PC-3 (cell line): Measurements from ENCODE around the gene SEMA5A. TPM values are rescaled to one million over a fixed set of nuclear protein-coding genes. Genes with fewer than 3 reads are reported as not detected.

Experiments used
- ATAC-seq: fragments of 200-7000 bp; cut with Tn5 transposase; 2 replicates; pipeline ENCODE4 v1.9.1; 2020; ENCODE audit warnings: mild to moderate bottlenecking, moderate library complexity
- BruUV-seq: library from RNA; stranded (reverse); fragments of 400-500 nt; replicated peaks from 2 replicates; lab custom pipeline; 2021; lab: Mats Ljungman, UMichigan
- CTCF ChIA-PET: fragments of 300-600 bp; sonication (Branson Sonifier 250); formaldehyde crosslinking; loops from one replicate; lab custom pipeline; 2022; ENCODE audit warnings: antibody characterized with exemption; lab: Charles Lee
- POLR2A ChIA-PET: fragments of 300-600 bp; sonication (Branson Sonifier 250); formaldehyde crosslinking; loops from one replicate; lab custom pipeline; 2022; ENCODE audit warnings: antibody characterized with exemption; ENCODE audit not compliant: unreplicated experiment; lab: Charles Lee
- DNase-seq: peaks from one replicate; pipeline ENCODE4 v3.0.0-alpha.2; 2015
- H2AFZ ChIP-seq: fragments of 300-600 bp; sonication (generic); 2 replicates; pipeline ENCODE4 v1.6.0; 2016; ENCODE audit warnings: antibody characterized with exemption, low read length
- H3F3A ChIP-seq: fragments of 300-600 bp; sonication (generic); one replicate; pipeline ENCODE4 v1.6.0; 2017; ENCODE audit warnings: antibody characterized with exemption, low read length, control low read depth, mild to moderate bottlenecking; ENCODE audit not compliant: unreplicated experiment
- H3K27ac ChIP-seq: fragments of 300-600 bp; sonication (generic); 2 replicates; pipeline ENCODE4 v1.5.1; 2016; ENCODE audit warnings: mild to moderate bottlenecking, low read length
- H3K27me3 ChIP-seq: fragments of 300-600 bp; sonication (generic); 2 replicates; pipeline ENCODE4 v1.6.1; 2016; ENCODE audit warnings: low read length, mixed read lengths
- H3K36me3 ChIP-seq: fragments of 300-600 bp; sonication (generic); 2 replicates; pipeline ENCODE4 v1.6.1; 2016; ENCODE audit warnings: low read depth, mixed run types, low read length, mixed read lengths
- H3K4me1 ChIP-seq: fragments of 300-600 bp; sonication (generic); 2 replicates; pipeline ENCODE4 v1.5.1; 2016; ENCODE audit warnings: low read length; ENCODE audit not compliant: insufficient read depth
- H3K4me2 ChIP-seq: fragments of 300-600 bp; sonication (generic); 2 replicates; pipeline ENCODE4 v1.6.0; 2016; ENCODE audit warnings: low read length
- H3K4me3 ChIP-seq: fragments of 300-600 bp; sonication (generic); 2 replicates; pipeline ENCODE4 v1.5.1; 2016; ENCODE audit warnings: mild to moderate bottlenecking, low read length, mixed read lengths
- H3K79me2 ChIP-seq: fragments of 300-600 bp; sonication (generic); 2 replicates; pipeline ENCODE4 v1.6.1; 2017; ENCODE audit warnings: low read length, mixed read lengths
- H3K9ac ChIP-seq: fragments of 300-600 bp; sonication (generic); 2 replicates; pipeline ENCODE4 v1.6.0; 2016; ENCODE audit warnings: mild to moderate bottlenecking, low read length
- H3K9me2 ChIP-seq: fragments of 300-600 bp; sonication (generic); replicated peaks from 2 replicates; pipeline ENCODE4 v1.6.1; 2016; ENCODE audit warnings: mixed run types, low read length, mixed read lengths
- H3K9me3 ChIP-seq: fragments of 300-600 bp; sonication (generic); 2 replicates; pipeline ENCODE4 v1.6.1; 2016; ENCODE audit warnings: low read length, mixed read lengths
- H4K20me1 ChIP-seq: fragments of 300-600 bp; sonication (generic); 2 replicates; pipeline ENCODE4 v1.6.1; 2016; ENCODE audit warnings: low read length, mixed read lengths
- CTCF ChIP-seq: fragments of 300-600 bp; sonication (generic); conservative IDR thresholded peaks from 2 replicates; pipeline ENCODE4 v1.5.1; 2017; ENCODE audit warnings: antibody characterized with exemption, low read depth, mild to moderate bottlenecking, low read length
- EZH2 ChIP-seq: fragments of 300-600 bp; sonication (generic); IDR thresholded peaks from one replicate; pipeline ENCODE4 v1.6.1; 2017; ENCODE audit warnings: antibody characterized with exemption, mild to moderate bottlenecking, low read length; ENCODE audit not compliant: unreplicated experiment
- EZH2phosphoT487 ChIP-seq: fragments of 300-600 bp; sonication (generic); IDR thresholded peaks from 2 replicates; pipeline ENCODE4 v1.6.1; 2018; ENCODE audit warnings: mild to moderate bottlenecking, antibody characterized with exemption, low read length, borderline replicate concordance
- intact Hi-C: fragments of 100-400 bp; cut with micrococcal nuclease; formaldehyde crosslinking; loops from 2 replicates; pipeline ENCODE4 v1.9.0; 2023
- total RNA-seq: library from RNA; depleted of rRNA; stranded (reverse); fragments of >200 nt; gene quantifications from 2 replicates; pipeline ENCODE4 v1.2.3, GENCODE V29; 2014

The SEMA5A gene
- total RNA-seq, 1 experiment from 2014 or later, result 4.4 TPM

DNA sequence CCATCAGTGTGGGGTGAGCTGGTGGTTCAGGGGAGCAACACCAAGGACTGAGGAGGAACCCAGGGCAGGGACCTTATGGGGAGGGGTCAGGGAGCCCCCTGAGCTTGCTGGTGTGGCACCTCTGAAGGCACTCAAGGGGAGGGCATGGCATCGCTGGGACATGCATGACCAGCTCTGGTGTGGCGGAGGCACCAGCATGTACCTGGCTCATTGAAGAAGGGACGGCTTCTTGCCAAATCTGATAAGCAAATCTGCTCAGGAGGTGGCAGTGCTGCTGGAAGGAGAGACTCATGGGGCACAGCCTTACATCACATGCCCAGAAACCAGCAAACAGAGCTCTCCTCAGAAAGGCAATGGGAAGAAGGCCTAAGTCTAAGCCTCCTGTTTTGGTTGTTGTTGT lies 421.8 kb downstream of the SEMA5A start:
- no peaks in the 10 kb centered on the region for H3K4me1 ChIP-seq
- BruUV-seq, result no TSS peak
- DNase-seq (no peak), ATAC-seq (no peak)
- H3F3A ChIP-seq, result no peaks in the 10 kb centered on the region
- H3K27ac ChIP-seq, result no peak overlapping the region
- no peak overlapping the region for H3K4me3 ChIP-seq
- H3K36me3 ChIP-seq, result no peaks in the 10 kb centered on the region
- intact Hi-C loops, result no loop called here
- H4K20me1 ChIP-seq, result no peaks in the 10 kb centered on the region
- H3K9ac ChIP-seq, result no peak overlapping the region
- no peak overlapping the region for H2AFZ ChIP-seq
- ChIA-PET CTCF (no interaction called here), POLR2A (no interaction called here)
- H3K79me2 ChIP-seq, result no peaks in the 10 kb centered on the region
- H3K9me3 ChIP-seq, result no peaks in the 10 kb centered on the region
- H3K4me2 ChIP-seq, result no peak overlapping the region
- H3K27me3 ChIP-seq, result no peaks in the 10 kb centered on the region
- TF ChIP-seq CTCF, result no peak
- peaks cover 4% of the 10 kb centered on the region; the same call in 1 of the 2 replicates for H3K9me2 ChIP-seq

DNA sequence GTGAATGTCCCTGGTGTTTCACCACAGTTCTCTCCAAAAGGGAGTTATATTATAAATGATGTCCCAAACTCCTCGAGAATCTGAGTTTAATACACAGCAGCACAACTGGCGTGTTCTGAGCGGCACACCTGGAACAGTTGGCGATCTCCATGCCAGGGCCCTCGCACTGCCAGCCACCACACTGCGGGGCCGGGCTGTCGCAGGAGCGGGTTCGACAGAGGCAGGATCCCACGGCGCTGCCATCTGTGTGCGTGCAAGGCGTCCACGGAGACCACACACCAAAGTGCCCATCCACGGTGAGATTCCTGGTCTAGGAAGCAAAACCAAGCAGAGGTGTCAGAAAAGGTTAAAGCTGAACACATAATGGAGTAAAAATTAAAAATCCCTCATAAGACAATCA lies 423.3 kb downstream of the SEMA5A start:
- H2AFZ ChIP-seq, result no peak overlapping the region
- no peak overlapping the region for H3K27ac ChIP-seq
- H3K9ac ChIP-seq, result no peak overlapping the region
- no peak for ATAC-seq
- no peaks in the 10 kb centered on the region for H3K79me2 ChIP-seq
- ChIA-PET POLR2A (no interaction called here), CTCF (no interaction called here)
- no peaks in the 10 kb centered on the region for H3K9me3 ChIP-seq
- TF ChIP-seq CTCF (no peak), EZH2phosphoT487 (no peak), EZH2 (no peak)
- no peak overlapping the region for H3K4me2 ChIP-seq
- no peak overlapping the region for H3K4me3 ChIP-seq
- intact Hi-C loops, result no loop called here
- H3K9me2 ChIP-seq, result 0 out of 2 replicates have a peak, but pooled peaks cover under 1% of the 10 kb centered on the region
- H3F3A ChIP-seq, result no peaks in the 10 kb centered on the region
- H3K27me3 ChIP-seq, result no peaks in the 10 kb centered on the region
- no TSS peak for BruUV-seq
- H3K4me1 ChIP-seq, result no peaks in the 10 kb centered on the region
- no peak for DNase-seq
- no peaks in the 10 kb centered on the region for H4K20me1 ChIP-seq
- no peaks in the 10 kb centered on the region for H3K36me3 ChIP-seq

DNA sequence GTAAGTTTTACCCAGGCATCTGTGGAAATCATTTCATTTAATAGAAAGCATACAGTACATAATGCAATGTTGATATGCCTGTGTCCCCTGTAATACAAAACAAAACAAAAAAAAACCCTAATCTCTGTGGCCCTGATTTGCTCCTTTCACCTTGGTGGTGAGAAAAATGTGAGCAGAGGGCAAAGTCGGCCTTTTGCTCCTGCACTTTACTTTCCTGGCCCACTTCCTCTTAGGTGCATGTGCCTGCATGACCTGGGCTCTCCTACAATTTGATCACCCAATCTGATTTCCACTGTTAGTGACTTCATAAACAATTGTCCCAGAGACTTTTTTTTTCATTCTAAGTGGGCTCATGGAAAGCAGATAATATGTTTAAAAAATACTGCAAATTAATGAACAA lies 424.3 kb downstream of the SEMA5A start:
- POLR2A ChIA-PET, result no interaction called here

More for the DNA sequence above, 424.3 kb downstream of the SEMA5A start:
- Histone ChIP-seq H3K9me2 (no peaks in the 10 kb centered on the region), H3K36me3 (no peaks in the 10 kb centered on the region), H3K4me2 (no peak overlapping the region), H3K4me3 (no peak overlapping the region), H3F3A (no peaks in the 10 kb centered on the region), H4K20me1 (no peaks in the 10 kb centered on the region), H3K27me3 (no peaks in the 10 kb centered on the region), H3K4me1 (no peaks in the 10 kb centered on the region), H3K9me3 (no peaks in the 10 kb centered on the region), H3K27ac (no peak overlapping the region), H2AFZ (no peak overlapping the region), H3K9ac (no peak overlapping the region), H3K79me2 (no peaks in the 10 kb centered on the region)
- intact Hi-C loops, result no loop called here
- CTCF ChIA-PET, result no interaction called here
- DNase-seq, result no peak
- TF ChIP-seq EZH2, result no peak
- no peak for TF ChIP-seq CTCF
- no peak for TF ChIP-seq EZH2phosphoT487
- BruUV-seq, result no TSS peak
- ATAC-seq, result no peak
